GM19463 (cell line): ENCODE results near the gene MIB2.
"Not testable (repeated sequence)": the region's sequence is repeated elsewhere in the genome, so short reads cannot be mapped to it uniquely, and the experiment has no call there.

Source experiments
- ATAC-seq: cut with Tn5 transposase; IDR thresholded peaks from one replicate; pipeline ENCODE4 v1.9.1; 2021; ENCODE audit warnings: mild to moderate bottlenecking, moderate library complexity; ENCODE audit not compliant: unreplicated experiment

The MIB2 gene

DNA sequence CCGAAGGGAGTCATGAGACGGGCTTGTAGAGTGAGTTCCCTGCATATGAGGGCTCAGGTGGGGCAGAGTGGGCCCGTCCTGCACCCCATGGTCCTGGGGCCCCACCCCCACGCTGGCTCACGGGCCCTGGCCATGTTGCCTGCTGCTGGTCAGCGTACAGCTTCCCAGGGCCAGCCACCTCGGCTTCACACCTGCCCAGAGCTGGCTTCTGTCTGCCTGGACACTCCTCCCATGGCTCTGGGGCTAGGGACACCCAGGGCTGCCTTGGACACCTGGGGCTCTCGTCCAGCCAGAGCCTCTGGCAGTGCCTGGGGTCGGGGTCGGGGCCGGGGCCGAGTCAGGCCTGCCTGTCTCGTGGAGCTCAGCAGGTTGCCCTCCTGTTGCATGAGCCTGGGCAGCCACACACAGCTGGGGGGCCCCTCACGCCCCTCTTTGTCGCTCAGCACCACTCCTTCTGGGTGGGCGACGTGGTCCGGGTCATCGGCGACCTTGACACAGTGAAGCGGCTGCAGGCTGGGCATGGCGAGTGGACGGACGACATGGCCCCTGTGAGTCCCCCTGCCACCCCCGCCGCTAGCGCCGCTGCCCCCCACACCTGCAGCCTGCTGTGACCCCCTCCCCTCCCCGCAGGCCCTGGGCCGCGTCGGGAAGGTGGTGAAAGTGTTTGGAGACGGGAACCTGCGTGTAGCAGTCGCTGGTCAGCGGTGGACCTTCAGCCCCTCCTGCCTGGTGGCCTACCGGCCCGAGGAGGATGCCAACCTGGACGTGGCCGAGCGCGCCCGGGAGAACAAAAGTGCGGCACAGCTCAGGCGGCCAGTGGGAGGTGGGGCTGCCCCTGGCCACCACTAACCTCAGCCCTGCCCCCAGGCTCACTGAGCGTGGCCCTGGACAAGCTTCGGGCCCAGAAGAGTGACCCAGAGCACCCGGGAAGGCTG lies 11.2 kb downstream of the MIB2 start:
- no peak for ATAC-seq

DNA sequence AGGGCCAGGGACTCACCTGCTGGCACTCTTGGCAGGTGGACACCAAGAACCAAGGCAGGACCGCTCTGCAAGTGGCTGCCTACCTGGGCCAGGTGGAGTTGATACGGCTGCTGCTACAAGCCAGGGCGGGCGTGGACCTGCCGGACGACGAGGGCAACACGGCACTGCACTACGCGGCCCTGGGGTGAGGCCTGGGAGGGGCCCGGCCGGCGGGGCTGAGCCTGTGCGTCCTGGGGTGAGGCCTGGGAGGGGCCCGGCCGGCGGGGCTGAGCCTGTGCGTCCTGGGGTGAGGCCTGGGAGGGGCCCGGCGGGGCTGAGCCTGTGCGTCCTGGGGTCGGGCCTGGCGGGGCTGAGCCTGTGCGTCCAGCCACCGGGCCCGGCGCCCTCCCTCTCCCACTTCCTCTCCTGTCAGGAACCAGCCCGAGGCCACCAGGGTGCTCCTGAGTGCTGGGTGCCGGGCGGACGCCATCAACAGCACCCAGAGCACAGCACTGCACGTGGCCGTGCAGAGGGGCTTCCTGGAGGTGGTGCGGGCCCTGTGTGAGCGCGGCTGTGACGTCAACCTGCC lies 12.0 kb downstream of the MIB2 start:
- no peak for ATAC-seq

DNA sequence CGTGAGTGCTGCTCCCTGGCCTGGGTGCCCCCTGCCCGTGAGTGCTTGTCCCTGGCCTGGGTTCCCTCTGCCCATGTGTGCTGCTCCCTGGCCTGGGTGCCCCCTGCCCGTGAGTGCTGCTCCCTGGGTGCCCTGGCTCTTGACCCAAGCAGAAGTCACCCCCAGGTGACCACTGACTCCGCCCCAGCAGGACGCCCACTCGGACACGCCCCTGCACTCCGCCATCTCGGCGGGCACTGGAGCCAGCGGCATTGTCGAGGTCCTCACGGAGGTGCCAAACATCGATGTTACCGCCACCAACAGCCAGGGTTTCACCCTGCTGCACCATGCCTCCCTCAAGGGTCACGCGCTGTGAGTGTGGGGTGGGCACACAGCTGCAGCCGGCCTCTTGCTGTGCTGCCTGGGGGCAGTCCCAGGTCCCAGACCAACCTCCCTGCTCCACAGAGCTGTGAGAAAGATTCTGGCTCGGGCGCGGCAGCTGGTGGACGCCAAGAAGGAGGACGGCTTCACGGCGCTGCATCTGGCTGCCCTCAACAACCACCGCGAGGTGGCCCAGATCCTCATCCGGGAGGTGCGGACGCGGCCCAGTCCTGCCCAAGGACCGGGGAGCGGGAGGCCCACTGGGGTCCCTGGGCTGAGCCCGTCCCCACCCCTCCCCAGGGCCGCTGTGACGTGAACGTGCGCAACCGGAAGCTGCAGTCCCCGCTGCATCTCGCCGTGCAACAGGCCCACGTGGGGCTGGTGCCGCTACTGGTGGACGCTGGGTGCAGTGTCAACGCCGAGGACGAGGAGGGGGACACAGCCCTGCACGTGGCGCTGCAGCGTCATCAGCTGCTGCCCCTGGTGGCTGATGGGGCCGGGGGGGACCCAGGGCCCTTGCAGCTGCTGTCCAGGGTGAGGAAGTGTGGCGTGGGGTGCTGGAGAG lies 12.8 kb downstream of the MIB2 start:
- no peak for ATAC-seq

- no peak for ATAC-seq
Observed at GRCh38 chr1:1628754-1629429, 13.6 kb downstream of the MIB2 start.

GRCh38 chr1:1629430-1630190 lies 14.3 kb downstream of the MIB2 start:
- no peak for ATAC-seq

DNA sequence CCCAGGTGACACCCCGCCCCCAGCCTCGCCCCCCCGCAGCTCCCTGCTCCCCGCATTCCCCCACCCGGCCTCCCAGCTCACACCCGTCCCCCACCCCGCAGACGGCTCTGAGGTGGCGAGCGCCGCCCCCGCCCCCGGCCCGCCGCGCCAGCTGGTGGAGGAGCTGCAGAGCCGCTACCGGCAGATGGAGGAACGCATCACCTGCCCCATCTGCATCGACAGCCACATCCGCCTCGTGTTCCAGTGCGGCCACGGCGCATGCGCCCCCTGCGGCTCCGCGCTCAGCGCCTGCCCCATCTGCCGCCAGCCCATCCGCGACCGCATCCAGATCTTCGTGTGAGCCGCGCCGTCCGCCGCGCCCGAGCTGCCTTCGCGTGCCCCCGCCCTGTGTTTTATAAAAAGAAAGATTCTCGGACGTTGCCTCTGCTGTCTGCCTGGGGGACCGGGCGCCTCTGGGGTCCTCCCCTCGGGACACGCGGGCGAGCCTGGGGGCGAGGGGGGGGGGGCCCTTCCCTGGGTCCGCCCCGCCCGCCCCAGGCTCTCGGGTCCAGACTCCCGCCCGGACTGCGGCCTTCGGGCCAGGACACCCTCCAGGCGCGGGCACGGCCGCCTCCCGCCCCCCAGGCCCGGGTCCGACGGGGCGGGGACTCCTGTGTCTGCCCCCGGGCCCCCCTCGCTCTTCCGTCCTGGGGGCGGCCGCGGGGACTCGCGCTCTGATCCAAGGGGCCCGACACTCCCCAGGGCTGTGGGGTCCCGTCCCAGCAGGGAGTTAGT lies 15.1 kb downstream of the MIB2 start:
- ATAC-seq: peak; percentile 57

DNA sequence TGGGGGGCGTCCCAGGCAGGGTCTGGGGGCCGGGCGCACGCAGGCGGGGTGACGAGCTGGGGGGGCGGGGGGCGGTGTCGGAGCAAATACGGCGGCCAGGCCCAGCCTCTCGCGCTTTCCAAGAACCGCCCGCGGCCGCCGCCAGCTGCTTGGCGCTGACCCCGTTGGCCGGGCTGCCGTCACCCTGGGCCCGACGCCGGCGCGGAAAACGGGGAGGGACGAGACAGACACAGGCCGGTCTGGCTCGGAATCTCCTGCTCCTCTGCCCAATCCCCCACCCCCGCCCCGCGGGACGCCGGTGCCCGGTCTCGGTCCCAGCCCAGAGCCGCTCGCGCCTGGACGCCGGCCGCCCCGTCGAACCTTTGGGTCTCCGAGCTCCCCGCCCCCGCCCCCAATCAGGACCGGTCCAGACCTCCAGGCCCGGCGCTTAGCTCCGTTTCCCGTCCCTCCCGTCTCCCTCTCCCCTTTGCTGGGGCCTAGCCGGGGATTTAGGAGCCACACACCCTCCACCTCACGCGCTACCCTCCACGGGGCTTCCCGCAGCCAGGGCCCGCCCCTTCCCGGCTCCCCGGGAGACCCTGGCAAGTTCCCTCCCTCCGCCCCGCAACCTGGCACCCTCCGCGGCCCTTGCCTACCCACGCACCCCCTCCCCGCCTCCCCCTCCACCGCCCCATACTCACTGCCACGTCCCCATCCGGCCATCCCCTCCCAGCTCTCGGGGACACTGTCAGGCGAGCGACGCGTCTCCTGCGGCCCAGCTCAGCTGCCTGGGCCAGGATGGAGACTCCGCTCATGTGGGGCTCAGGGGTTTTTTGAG lies 15.9 kb downstream of the MIB2 start:
- ATAC-seq: no peak

GRCh38 chr1:1631782-1632420 lies 16.6 kb downstream of the MIB2 start, which contains the start of gene MMP23B:
Gene MMP23B, plus strand, starts transcription at chr1:1632173. Its CDS starts 46 bp downstream, at chr1:1632219.
- no peak for ATAC-seq

DNA sequence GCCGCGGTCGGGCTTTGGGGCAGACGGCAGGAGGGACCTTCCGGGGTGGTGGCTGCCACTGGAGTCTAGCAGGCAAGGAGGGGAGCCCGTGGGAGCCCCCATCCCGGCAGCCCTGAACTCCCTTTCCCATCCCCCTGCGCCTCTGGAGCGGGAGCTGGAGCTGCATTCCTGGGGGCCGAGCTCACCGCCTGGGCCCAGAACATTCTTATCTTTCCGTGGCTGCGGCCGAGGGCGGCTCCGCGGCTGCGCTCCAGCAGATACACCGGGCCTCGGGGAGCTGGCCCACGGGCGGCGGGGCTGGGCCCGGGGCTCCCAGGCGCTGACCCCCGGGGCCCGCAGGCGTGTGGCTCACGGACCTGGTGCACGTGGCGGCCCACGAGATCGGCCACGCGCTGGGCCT lies 18.1 kb downstream of the MIB2 start:
- ATAC-seq: not testable (repeated sequence)

GRCh38 chr1:1634613-1635012 lies 19.3 kb downstream of the MIB2 start:
- not testable (repeated sequence) for ATAC-seq

DNA sequence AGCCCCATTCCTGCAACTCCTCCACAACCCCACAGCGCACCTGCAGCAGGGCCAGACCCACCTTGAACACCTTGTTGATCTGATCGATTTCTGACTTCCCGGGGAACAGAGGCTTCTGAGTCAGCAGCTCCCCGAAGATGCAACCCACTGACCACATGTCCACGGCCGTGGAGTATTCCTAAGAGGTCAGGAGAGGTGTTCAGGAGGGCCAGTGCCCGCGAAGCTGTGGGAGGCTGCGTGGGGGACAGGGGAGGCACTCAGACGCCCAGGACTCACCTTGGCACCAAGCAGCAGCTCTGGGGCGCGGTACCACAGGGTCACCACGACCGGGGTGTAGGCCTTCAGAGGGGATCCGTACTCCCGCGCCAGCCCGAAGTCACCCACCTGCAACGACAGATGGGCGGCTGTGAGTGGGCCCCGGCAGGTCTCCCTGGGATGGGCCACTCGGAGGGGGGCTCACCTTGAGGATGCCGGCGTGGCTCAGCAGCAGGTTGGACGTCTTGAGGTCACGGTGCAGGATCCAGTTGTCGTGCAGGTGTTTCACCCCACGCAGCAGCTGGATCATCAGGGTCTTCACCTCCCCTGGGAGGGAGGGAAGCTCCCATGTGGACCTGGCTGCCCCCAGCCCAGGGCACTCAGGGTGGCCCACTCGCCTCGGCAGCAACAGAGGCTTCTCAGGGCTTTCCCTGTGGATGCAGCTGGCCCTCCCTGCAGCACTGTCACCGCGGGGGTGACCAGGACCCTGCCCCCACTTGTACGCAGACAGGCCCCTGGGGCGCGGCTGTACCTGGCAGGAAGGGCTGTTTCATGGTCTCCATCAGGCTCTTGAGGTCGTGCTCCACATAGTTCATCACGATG lies 21.6 kb downstream of the MIB2 start:
- not testable (repeated sequence) for ATAC-seq

DNA sequence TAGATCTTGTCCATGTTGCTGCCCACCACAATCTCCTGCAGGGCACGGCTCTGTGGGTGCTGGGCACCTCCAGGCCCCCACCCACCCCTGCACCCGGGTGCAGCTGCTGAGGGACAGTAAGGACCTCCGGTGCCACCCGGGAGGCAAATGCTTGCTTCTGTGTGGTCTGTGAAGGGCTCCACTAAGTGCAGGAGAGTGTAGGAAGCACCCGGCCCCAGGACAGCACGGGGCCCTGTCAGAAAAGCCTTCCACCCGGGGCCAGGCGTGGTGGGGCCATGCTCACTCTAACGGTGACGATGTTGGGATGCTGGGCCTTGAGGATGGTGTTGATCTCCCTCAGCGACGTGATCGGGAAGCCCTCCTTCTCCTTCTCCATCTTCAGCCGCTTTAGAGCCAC lies 22.2 kb downstream of the MIB2 start:
- not testable (repeated sequence) for ATAC-seq

- not testable (repeated sequence) for ATAC-seq
Observed at GRCh38 chr1:1638528-1638927, 23.2 kb downstream of the MIB2 start.

DNA sequence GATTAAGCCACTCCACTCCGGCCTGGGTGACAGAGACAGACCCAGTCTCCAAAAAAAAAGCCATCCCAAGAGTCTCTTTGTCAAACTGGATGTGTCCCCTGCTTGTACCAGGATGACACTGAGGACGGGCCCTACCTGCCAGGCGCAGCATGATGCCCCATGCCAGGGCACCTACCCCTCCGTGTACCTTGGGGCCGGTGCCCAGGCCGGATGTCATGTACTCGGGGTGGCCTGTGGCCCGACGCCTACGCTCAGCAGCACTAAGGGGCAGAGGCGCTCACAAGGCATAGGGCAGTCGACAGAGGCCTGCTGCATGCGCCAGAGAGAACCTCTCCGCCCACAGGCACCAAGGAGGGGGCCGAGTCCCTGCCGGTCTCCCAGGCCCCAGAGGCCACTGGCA lies 24.1 kb downstream of the MIB2 start:
- ATAC-seq: not testable (repeated sequence)

DNA sequence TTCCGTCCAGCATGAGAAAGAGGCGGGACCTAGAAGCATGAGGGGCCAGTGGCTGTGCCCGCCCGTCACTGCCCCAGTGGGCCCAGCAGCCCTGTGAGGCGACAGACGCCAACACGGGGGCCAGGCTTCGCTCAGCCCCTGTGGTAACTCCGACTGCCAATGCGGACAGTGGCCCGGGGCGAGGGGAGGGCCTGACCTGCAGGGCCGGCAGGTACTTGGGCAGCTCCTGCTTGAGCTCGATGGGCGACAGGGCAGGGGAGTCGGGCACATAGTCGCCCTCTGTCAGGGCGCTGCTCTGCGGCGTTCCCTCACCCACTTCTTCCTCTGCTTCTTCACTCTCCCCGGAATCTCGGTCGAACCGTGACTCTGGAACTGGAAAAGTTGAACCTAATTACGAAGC lies 24.8 kb downstream of the MIB2 start:
- not testable (repeated sequence) for ATAC-seq

DNA sequence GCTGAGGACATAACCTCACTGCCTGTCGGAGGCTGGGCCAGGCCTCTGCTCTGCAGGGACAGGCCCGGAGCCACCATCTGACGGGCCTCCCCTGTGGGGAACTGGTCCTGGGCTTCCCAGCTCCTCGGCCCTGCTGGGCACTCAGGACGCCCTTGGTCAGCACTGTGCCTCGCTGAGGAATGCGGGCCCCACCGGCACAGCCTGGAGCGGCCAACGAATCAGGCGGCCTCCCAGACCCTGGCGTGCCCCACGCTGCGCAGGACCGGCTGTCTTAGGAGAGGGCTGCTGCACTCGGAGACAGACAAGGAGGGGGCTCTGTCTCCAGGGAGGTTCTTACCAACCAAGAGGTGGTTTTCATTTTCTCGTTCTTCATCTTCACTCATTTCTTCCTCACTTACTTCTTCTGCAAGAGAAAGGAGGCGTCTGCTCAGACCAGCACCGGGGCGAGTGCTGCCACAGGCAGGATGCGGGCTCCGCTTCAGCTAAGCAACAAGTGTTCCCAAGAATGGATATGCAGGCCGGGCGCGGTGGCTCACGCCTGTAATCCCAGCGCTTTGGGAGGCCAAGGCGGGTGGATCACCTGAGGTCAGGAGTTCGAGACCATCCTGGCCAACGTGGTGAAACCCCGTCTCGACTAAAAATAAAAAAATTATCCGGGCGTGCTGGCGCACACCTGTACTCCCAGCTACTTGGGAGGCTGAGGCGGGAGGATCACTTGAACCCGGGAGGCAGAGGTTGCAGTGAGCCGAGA lies 25.6 kb downstream of the MIB2 start:
- ATAC-seq: not testable (repeated sequence)
